ENCODE measurements around the gene WASHC3.

Gene WASHC3

GRCh38 chr12:101995684-101996083, 66.1 kb downstream of the WASHC3 start (continued):
- TF ChIP-seq TCF4 (CRISPR knock-in tag; IDR thresholded peaks at IDR 0.05; ENCODE audit: borderline replicate concordance), result no peak
- no peak for TF ChIP-seq ZNF70 (CRISPR knock-in tag; IDR thresholded peaks at IDR 0.05)

DNA sequence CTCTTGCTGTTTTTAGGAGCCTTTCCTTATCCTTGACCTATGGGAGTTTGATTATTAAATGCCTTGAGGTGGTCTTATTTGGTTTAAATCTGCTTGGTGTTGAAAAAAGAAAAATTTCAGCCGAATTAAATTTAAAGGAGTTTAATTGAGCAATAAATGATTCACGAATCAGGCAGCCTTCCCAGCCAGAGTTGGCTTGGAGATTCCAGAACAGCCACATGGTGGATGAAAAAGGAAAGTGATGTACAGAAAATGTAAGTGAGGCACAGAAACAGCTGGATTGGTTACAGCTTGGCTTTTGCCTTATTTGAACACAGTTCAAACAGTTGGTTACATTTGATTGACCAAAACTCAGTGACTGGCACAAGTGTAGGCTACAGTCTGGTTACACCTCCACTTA, 69.7 kb downstream of the WASHC3 start:
- no peak for TF ChIP-seq PPARA (CRISPR knock-in tag; IDR thresholded peaks at IDR 0.05; ENCODE audit: borderline replicate concordance)
- no peak for TF ChIP-seq ESRRG (CRISPR knock-in tag; IDR thresholded peaks at IDR 0.05)
- TF ChIP-seq, protein P1, sequence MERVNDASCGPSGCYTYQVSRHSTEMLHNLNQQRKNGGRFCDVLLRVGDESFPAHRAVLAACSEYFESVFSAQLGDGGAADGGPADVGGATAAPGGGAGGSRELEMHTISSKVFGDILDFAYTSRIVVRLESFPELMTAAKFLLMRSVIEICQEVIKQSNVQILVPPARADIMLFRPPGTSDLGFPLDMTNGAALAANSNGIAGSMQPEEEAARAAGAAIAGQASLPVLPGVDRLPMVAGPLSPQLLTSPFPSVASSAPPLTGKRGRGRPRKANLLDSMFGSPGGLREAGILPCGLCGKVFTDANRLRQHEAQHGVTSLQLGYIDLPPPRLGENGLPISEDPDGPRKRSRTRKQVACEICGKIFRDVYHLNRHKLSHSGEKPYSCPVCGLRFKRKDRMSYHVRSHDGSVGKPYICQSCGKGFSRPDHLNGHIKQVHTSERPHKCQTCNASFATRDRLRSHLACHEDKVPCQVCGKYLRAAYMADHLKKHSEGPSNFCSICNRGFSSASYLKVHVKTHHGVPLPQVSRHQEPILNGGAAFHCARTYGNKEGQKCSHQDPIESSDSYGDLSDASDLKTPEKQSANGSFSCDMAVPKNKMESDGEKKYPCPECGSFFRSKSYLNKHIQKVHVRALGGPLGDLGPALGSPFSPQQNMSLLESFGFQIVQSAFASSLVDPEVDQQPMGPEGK (CRISPR knock-in tag; IDR thresholded peaks at IDR 0.05; ENCODE audit: borderline replicate concordance), result no peak
- TF ChIP-seq GLIS3 (CRISPR knock-in tag; IDR thresholded peaks at IDR 0.05), result no peak
- no peak for TF ChIP-seq ZFP3 (CRISPR knock-in tag; IDR thresholded peaks at IDR 0.05)
- TF ChIP-seq ARNTL (CRISPR knock-in tag; IDR thresholded peaks at IDR 0.05; ENCODE audit: borderline replicate concordance, low read depth), result no peak
- no peak for ATAC-seq

GRCh38 chr12:101982307-101982706, 79.5 kb downstream of the WASHC3 start:
- TF ChIP-seq CSDC2 (CRISPR knock-in tag; IDR thresholded peaks at IDR 0.05) (no peak), OSR1 (CRISPR knock-in tag; IDR thresholded peaks at IDR 0.05) (no peak), CSRNP3 (CRISPR knock-in tag; IDR thresholded peaks at IDR 0.05) (no peak), SNAI2 (CRISPR knock-in tag; IDR thresholded peaks at IDR 0.05) (no peak), TCF4 (CRISPR knock-in tag; IDR thresholded peaks at IDR 0.05; ENCODE audit: borderline replicate concordance) (no peak), PPARA (CRISPR knock-in tag; IDR thresholded peaks at IDR 0.05; ENCODE audit: borderline replicate concordance) (no peak), ZC3H10 (CRISPR knock-in tag; IDR thresholded peaks at IDR 0.05) (no peak), BACH2 (CRISPR knock-in tag; IDR thresholded peaks at IDR 0.05; ENCODE audit: borderline replicate concordance) (no peak), ZNF70 (CRISPR knock-in tag; IDR thresholded peaks at IDR 0.05) (no peak), ESRRG (CRISPR knock-in tag; IDR thresholded peaks at IDR 0.05) (no peak), ISL1 (CRISPR knock-in tag; IDR thresholded peaks at IDR 0.05) (no peak), TOX (CRISPR knock-in tag; IDR thresholded peaks at IDR 0.05; ENCODE audit: borderline replicate concordance) (no peak), ZFP3 (CRISPR knock-in tag; IDR thresholded peaks at IDR 0.05) (no peak), ZFP30 (CRISPR knock-in tag; IDR thresholded peaks at IDR 0.05) (no peak), ZNF565 (CRISPR knock-in tag; conservative IDR thresholded peaks at IDR 0.05; ENCODE audit: low read depth) (no peak), ZNF8 (CRISPR knock-in tag; IDR thresholded peaks at IDR 0.05) (no peak), ARNTL (CRISPR knock-in tag; IDR thresholded peaks at IDR 0.05; ENCODE audit: borderline replicate concordance, low read depth) (no peak), POU6F1 (CRISPR knock-in tag; IDR thresholded peaks at IDR 0.05; ENCODE audit: borderline replicate concordance, low read depth) (no peak)
- TF ChIP-seq, protein P2, sequence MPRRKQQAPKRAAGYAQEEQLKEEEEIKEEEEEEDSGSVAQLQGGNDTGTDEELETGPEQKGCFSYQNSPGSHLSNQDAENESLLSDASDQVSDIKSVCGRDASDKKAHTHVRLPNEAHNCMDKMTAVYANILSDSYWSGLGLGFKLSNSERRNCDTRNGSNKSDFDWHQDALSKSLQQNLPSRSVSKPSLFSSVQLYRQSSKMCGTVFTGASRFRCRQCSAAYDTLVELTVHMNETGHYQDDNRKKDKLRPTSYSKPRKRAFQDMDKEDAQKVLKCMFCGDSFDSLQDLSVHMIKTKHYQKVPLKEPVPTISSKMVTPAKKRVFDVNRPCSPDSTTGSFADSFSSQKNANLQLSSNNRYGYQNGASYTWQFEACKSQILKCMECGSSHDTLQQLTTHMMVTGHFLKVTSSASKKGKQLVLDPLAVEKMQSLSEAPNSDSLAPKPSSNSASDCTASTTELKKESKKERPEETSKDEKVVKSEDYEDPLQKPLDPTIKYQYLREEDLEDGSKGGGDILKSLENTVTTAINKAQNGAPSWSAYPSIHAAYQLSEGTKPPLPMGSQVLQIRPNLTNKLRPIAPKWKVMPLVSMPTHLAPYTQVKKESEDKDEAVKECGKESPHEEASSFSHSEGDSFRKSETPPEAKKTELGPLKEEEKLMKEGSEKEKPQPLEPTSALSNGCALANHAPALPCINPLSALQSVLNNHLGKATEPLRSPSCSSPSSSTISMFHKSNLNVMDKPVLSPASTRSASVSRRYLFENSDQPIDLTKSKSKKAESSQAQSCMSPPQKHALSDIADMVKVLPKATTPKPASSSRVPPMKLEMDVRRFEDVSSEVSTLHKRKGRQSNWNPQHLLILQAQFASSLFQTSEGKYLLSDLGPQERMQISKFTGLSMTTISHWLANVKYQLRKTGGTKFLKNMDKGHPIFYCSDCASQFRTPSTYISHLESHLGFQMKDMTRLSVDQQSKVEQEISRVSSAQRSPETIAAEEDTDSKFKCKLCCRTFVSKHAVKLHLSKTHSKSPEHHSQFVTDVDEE (CRISPR knock-in tag; IDR thresholded peaks at IDR 0.05), result no peak
- ATAC-seq, result no peak

DNA sequence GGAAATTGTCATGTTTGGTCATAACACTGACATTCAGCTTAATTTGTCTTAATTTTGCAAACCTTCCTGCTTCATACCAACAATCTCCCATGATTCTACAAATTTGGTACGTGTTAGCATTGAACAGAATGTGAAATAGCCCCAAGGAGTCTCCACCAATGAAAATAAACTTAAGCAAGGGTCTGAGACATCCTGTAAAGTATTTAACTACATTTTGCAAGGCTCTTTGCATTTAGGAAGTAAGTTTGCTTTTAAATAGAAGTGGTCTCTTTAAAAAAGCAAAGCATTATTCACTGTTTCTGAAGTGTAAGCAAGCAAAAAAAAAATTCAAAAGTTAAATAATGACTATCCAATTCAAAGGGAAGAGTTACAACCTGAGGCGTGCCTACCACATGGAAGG, 79.9 kb downstream of the WASHC3 start:
- no peak for ATAC-seq
- TF ChIP-seq, protein P1 (CRISPR knock-in tag; IDR thresholded peaks at IDR 0.05; ENCODE audit: borderline replicate concordance), result no peak
- TF ChIP-seq ESRRG (CRISPR knock-in tag; IDR thresholded peaks at IDR 0.05), result no peak
- TF ChIP-seq PPARA (CRISPR knock-in tag; IDR thresholded peaks at IDR 0.05; ENCODE audit: borderline replicate concordance), result no peak
- TF ChIP-seq ARNTL (CRISPR knock-in tag; IDR thresholded peaks at IDR 0.05; ENCODE audit: borderline replicate concordance, low read depth), result no peak
- no peak for TF ChIP-seq ZFP3 (CRISPR knock-in tag; IDR thresholded peaks at IDR 0.05)
- no peak for TF ChIP-seq OSR1 (CRISPR knock-in tag; IDR thresholded peaks at IDR 0.05)
- TF ChIP-seq, protein P3, sequence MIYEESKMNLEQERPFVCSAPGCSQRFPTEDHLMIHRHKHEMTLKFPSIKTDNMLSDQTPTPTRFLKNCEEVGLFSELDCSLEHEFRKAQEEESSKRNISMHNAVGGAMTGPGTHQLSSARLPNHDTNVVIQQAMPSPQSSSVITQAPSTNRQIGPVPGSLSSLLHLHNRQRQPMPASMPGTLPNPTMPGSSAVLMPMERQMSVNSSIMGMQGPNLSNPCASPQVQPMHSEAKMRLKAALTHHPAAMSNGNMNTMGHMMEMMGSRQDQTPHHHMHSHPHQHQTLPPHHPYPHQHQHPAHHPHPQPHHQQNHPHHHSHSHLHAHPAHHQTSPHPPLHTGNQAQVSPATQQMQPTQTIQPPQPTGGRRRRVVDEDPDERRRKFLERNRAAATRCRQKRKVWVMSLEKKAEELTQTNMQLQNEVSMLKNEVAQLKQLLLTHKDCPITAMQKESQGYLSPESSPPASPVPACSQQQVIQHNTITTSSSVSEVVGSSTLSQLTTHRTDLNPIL (CRISPR knock-in tag; IDR thresholded peaks at IDR 0.05; ENCODE audit: low read depth), result no peak
- no peak for TF ChIP-seq TOX (CRISPR knock-in tag; IDR thresholded peaks at IDR 0.05; ENCODE audit: borderline replicate concordance)
- TF ChIP-seq BACH2 (CRISPR knock-in tag; IDR thresholded peaks at IDR 0.05; ENCODE audit: borderline replicate concordance), result no peak
- TF ChIP-seq ZNF8 (CRISPR knock-in tag; IDR thresholded peaks at IDR 0.05), result no peak
- TF ChIP-seq CSRNP3 (CRISPR knock-in tag; IDR thresholded peaks at IDR 0.05), result no peak
- TF ChIP-seq GLIS3 (CRISPR knock-in tag; IDR thresholded peaks at IDR 0.05), result no peak
- no peak for TF ChIP-seq ZC3H10 (CRISPR knock-in tag; IDR thresholded peaks at IDR 0.05)
- TF ChIP-seq TCF4 (CRISPR knock-in tag; IDR thresholded peaks at IDR 0.05; ENCODE audit: borderline replicate concordance), result no peak
- no peak for TF ChIP-seq ZFP30 (CRISPR knock-in tag; IDR thresholded peaks at IDR 0.05)
- TF ChIP-seq ISL1 (CRISPR knock-in tag; IDR thresholded peaks at IDR 0.05), result no peak
